Liver (tissue), 3 donors: ENCODE measurements around the gene SIRT2.
"Not testable (repeated sequence)": the region's sequence is repeated elsewhere in the genome, so short reads cannot be mapped to it uniquely, and the experiment has no call there.

Experiments used
- ATF3 ChIP-seq: IDR thresholded peaks from 2 replicates; pipeline ENCODE4 v1.6.1; 2016; ENCODE audit warnings: antibody characterized with exemption
- CTCF ChIP-seq: fragments of 150-350 bp; IDR thresholded peaks from 2 replicates; pipeline ENCODE4 v1.5.1; 2017; ENCODE audit warnings: improper control_type of control experiment, low read depth, low read length; ENCODE audit not compliant: missing input control
- EGR1 ChIP-seq, 2 donors: IDR thresholded peaks; 2 replicates each; pipeline ENCODE4 v1.6.1; 2016 to 2018; ENCODE audit warnings: antibody characterized with exemption in 2 of 2, low read depth in 2 of 2
- RAD21 ChIP-seq, 2 donors: IDR thresholded peaks; 2 replicates each; pipeline ENCODE4 v1.6.1; 2016; ENCODE audit warnings: antibody characterized with exemption in 2 of 2, mild to moderate bottlenecking in 2 of 2
- TAF1 ChIP-seq: conservative IDR thresholded peaks from 2 replicates; pipeline ENCODE4 v1.6.1; 2016; ENCODE audit warnings: antibody characterized with exemption, mild to moderate bottlenecking
- YY1 ChIP-seq: IDR thresholded peaks from 2 replicates; pipeline ENCODE4 v1.6.1; 2016; ENCODE audit warnings: antibody characterized with exemption, mild to moderate bottlenecking
- TF ChIP-seq, protein P1 (sequence below): IDR thresholded peaks from 2 replicates; pipeline ENCODE4 v1.6.1; 2016; ENCODE audit warnings: antibody characterized with exemption, mild to moderate bottlenecking
- TF ChIP-seq, protein P2 (sequence below): IDR thresholded peaks from 2 replicates; pipeline ENCODE4 v1.6.1; 2016; ENCODE audit warnings: antibody characterized with exemption
- donor health status: healthy.
- donor health status: healthy.

- not testable (repeated sequence) for TF ChIP-seq CTCF; TAF1; ATF3; YY1; EGR1 (IDR thresholded peaks at IDR 0.05; ENCODE audit: low read depth in 2 of 2); RAD21 (IDR thresholded peaks at IDR 0.05)
- TF ChIP-seq, protein P1, sequence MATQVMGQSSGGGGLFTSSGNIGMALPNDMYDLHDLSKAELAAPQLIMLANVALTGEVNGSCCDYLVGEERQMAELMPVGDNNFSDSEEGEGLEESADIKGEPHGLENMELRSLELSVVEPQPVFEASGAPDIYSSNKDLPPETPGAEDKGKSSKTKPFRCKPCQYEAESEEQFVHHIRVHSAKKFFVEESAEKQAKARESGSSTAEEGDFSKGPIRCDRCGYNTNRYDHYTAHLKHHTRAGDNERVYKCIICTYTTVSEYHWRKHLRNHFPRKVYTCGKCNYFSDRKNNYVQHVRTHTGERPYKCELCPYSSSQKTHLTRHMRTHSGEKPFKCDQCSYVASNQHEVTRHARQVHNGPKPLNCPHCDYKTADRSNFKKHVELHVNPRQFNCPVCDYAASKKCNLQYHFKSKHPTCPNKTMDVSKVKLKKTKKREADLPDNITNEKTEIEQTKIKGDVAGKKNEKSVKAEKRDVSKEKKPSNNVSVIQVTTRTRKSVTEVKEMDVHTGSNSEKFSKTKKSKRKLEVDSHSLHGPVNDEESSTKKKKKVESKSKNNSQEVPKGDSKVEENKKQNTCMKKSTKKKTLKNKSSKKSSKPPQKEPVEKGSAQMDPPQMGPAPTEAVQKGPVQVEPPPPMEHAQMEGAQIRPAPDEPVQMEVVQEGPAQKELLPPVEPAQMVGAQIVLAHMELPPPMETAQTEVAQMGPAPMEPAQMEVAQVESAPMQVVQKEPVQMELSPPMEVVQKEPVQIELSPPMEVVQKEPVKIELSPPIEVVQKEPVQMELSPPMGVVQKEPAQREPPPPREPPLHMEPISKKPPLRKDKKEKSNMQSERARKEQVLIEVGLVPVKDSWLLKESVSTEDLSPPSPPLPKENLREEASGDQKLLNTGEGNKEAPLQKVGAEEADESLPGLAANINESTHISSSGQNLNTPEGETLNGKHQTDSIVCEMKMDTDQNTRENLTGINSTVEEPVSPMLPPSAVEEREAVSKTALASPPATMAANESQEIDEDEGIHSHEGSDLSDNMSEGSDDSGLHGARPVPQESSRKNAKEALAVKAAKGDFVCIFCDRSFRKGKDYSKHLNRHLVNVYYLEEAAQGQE = not testable (repeated sequence)
- TF ChIP-seq, protein P2, sequence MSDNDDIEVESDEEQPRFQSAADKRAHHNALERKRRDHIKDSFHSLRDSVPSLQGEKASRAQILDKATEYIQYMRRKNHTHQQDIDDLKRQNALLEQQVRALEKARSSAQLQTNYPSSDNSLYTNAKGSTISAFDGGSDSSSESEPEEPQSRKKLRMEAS = not testable (repeated sequence)
Observed at GRCh38 chr19:38855751-38856150, 43.7 kb downstream of the SIRT2 start.
